Liver (tissue), 3 donors: Measurements from ENCODE around the gene CNIH2.

ENCODE experiments used
- JUND ChIP-seq, 2 donors: IDR thresholded peaks; 2 replicates each; pipeline ENCODE4 v1.6.1; 2016; ENCODE audit warnings: antibody characterized with exemption in 2 of 2
- RAD21 ChIP-seq, 2 donors: IDR thresholded peaks; 2 replicates each; pipeline ENCODE4 v1.6.1; 2016; ENCODE audit warnings: antibody characterized with exemption in 2 of 2, mild to moderate bottlenecking in 2 of 2
- TAF1 ChIP-seq: conservative IDR thresholded peaks from 2 replicates; pipeline ENCODE4 v1.6.1; 2016; ENCODE audit warnings: antibody characterized with exemption, mild to moderate bottlenecking
- TF ChIP-seq, protein P1 (sequence below): fragments of 150-350 bp; IDR thresholded peaks from 2 replicates; pipeline ENCODE4 v1.5.1; 2017; ENCODE audit warnings: improper control_type of control experiment, low read depth, low read length; ENCODE audit not compliant: missing input control
- TF ChIP-seq, protein P2 (sequence below): IDR thresholded peaks from 2 replicates; pipeline ENCODE4 v1.6.1; 2016; ENCODE audit warnings: antibody characterized with exemption, mild to moderate bottlenecking
- donor health status: healthy.
- donor health status: healthy.

DNA sequence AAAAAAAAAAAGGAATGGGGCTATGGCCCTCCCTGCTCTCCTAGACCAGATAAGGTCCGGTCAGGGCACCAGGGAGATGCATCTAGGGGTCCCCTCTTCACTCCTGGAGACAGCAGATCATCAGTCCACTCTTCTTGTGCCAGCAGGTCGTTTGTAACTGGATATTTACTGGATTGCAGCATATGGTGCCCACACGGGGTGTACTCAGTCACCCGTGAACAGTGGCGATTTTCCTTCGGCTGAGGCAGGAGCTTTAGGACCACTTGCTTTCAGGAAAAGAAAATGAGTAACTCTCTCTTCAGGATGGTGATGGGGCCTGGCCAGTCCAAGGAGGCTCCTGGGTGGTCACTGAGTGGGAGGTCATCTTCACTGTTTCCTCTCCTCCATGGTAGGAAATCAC is 47.8 kb upstream of the CNIH2 start:
- TF ChIP-seq, protein P1, sequence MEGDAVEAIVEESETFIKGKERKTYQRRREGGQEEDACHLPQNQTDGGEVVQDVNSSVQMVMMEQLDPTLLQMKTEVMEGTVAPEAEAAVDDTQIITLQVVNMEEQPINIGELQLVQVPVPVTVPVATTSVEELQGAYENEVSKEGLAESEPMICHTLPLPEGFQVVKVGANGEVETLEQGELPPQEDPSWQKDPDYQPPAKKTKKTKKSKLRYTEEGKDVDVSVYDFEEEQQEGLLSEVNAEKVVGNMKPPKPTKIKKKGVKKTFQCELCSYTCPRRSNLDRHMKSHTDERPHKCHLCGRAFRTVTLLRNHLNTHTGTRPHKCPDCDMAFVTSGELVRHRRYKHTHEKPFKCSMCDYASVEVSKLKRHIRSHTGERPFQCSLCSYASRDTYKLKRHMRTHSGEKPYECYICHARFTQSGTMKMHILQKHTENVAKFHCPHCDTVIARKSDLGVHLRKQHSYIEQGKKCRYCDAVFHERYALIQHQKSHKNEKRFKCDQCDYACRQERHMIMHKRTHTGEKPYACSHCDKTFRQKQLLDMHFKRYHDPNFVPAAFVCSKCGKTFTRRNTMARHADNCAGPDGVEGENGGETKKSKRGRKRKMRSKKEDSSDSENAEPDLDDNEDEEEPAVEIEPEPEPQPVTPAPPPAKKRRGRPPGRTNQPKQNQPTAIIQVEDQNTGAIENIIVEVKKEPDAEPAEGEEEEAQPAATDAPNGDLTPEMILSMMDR: no peak
- TF ChIP-seq, protein P2, sequence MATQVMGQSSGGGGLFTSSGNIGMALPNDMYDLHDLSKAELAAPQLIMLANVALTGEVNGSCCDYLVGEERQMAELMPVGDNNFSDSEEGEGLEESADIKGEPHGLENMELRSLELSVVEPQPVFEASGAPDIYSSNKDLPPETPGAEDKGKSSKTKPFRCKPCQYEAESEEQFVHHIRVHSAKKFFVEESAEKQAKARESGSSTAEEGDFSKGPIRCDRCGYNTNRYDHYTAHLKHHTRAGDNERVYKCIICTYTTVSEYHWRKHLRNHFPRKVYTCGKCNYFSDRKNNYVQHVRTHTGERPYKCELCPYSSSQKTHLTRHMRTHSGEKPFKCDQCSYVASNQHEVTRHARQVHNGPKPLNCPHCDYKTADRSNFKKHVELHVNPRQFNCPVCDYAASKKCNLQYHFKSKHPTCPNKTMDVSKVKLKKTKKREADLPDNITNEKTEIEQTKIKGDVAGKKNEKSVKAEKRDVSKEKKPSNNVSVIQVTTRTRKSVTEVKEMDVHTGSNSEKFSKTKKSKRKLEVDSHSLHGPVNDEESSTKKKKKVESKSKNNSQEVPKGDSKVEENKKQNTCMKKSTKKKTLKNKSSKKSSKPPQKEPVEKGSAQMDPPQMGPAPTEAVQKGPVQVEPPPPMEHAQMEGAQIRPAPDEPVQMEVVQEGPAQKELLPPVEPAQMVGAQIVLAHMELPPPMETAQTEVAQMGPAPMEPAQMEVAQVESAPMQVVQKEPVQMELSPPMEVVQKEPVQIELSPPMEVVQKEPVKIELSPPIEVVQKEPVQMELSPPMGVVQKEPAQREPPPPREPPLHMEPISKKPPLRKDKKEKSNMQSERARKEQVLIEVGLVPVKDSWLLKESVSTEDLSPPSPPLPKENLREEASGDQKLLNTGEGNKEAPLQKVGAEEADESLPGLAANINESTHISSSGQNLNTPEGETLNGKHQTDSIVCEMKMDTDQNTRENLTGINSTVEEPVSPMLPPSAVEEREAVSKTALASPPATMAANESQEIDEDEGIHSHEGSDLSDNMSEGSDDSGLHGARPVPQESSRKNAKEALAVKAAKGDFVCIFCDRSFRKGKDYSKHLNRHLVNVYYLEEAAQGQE: no peak
- TF ChIP-seq JUND (IDR thresholded peaks at IDR 0.05) (no peak), TAF1 (no peak), RAD21 (IDR thresholded peaks at IDR 0.05) (no peak)
